T-helper 9 cell (primary cell): ENCODE data around the gene C19orf44.
"Not testable (repeated sequence)": the region's sequence is repeated elsewhere in the genome, so short reads cannot be mapped to it uniquely, and the experiment has no call there.

Experiments used
- DNase-seq: peaks from one replicate; pipeline ENCODE4 v3.0.0-alpha.2; 2020

Gene C19orf44

DNA sequence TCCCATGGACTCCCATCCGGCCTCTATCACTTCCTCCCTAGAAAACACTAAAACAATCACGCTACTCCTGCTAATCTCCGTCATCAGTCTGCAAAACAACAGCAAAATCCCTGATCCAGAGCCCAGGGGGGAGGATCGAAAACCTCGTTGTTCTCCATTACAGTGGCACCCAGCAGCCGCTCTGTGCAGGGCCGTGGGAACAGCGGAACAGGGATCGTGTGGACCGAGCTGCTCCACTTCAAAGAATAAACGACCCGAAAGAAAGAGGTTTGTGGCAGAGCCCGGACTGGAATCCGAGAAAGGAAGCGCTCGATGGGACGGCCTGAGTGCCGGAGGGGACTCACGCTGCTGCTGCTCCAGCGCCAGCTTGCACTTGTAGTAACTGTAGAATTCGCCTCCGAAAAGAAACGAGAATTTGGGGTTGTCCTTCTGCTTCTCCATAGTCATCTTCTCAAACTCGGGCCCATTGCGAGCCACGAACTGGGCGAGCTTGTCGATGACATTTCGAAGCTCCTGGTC lies 45.4 kb downstream of the C19orf44 start:
- no peak for DNase-seq

DNA sequence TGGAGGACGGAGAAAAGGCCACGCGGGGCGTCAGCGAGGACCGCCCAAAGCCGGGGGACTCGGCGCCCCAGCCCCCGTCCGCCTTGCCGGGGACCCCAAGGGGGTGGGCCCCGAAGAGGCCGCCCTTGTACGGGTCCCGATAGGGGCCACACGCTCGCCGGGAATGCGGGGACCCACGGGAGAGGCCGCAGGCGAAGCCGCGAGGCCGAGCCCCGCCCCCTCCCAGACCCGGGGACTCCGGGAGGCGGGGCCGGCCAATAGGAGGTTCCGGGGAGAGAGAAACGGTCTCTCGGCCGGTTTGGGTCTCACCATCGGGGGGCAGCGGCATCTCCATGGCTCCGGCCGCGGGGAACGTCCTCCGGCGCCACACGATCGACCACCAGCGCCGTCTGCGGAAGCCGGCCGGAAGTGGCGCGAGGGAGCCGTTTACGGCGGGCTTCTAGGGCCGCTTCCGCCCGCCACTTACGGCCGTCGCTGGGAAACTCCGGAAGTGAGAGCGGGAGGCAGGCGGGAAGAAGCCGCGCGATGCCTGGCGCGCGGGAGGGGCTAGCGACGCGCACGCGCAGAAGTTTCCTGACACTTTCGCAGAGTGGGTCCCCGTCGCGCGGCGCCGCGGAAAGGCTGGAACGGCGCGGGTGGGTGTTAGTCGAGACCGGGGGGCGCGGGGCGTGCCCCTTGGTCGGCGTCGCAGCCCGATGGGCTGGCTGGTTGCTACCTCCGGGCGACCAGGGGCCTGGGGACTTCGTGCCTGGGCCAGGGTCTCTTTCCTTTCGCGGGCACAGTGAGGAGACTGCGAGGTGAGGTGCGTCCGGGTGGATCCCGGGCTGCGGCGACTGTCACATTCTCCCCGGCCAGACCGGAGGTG lies 46.1 kb downstream of the C19orf44 start, which contains the start of gene CHERP:
CHERP (minus strand) TSS at position 393 of the 865 bp plus-strand sequence; CDS start at position 334, 59 bp downstream.
- peak; percentile 94 for DNase-seq

DNA sequence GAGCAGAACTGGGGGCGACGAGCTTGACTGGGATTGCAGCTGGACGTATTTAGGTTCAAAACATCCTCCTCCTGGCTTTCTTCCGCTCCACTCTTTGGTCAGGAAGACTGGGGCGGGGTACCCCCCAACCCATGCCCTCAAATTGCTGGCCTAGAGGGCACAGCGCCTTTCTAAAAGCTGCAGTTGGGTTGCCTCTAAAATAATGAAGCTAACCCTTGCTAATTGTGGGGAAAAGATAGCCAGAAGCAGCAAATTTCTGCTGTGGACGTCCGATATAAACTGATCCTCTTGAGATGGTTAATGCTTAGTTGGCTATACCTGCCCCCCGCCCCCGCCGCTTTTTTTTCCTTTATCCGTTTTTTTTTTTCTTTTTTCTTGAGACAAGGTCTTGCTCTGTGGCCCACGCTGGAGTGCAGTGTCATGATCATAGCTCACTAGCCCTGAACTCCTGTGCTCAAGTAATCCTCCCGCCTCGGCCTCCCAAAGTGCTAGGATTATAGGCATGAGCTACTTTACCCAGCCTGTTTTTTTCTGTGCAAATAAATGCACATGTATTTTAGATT lies 46.8 kb downstream of the C19orf44 start:
- no peak for DNase-seq

DNA sequence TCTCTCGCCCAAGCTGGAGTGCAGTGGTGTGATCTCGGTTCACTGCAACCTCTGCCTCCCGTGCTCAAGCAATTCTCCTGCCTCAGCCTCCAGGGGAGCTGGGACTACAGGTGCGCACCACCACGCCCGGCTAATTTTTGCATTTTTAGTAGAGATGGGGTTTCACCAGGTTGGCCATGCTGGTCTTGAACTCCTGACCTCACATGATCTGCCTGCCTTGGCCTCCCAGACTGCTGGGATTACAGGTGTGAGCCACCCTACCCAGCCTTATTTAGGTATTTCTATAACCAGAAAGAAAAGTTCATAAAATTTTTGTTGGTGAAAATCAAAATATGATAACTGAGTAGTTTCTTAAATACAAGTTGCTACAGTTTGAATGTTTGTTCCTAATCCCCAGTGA lies 47.5 kb downstream of the C19orf44 start:
- not testable (repeated sequence) for DNase-seq

DNA sequence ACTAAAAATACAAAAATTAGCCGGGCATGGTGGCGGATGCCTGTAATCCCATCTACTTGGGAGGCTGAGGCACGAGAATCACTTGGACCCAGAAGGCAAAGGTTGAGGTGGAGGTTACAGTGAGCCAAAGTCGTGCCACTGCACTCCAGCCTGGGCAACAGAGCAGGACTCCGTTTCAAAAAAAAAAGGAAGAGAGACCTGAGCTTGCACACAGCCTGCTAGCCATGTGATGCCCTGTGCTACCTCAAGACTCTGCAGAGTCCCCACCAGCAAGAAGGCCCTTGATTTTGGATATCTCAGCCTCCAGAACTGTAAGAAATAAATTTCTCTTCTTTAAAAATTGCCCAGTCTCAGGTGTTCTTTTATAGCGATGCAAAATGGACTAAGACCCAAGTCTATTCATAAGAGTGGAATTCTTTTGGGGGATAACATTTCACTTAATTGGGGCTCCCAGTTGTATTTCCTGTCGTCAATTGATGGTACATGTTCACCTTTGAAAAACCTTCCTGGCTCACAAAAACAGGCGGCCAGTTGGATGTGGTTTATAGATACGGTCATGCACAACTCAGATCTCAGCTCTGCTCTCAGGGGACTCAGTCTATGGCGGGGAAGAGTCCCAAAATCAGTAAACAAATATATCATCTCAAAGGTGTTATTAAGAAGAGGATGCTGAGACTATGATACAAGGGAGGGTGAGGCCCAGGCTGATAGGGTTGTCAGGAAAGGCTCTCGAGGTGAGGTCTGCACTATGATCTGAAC lies 48.5 kb downstream of the C19orf44 start:
- DNase-seq, result no peak

DNA sequence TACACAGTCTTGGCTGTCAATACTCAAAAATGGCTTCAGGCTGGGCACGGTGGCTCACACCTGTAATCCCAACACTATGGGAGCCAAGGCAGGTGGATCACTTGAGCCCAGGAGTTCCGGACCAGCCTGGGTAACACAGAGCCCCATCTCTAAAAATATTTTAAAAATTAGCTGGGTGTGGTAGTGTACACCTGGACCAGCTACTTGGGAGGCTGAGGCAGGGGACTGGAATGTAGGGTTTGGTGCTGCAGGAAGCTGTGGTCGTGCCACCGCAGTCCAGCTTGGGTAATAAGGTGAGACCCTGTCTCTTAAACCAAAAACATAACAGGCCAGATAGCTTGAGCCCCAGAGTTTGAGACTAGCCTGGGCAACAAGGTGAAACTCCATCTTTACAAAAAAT lies 52.8 kb downstream of the C19orf44 start:
- no peak for DNase-seq

DNA sequence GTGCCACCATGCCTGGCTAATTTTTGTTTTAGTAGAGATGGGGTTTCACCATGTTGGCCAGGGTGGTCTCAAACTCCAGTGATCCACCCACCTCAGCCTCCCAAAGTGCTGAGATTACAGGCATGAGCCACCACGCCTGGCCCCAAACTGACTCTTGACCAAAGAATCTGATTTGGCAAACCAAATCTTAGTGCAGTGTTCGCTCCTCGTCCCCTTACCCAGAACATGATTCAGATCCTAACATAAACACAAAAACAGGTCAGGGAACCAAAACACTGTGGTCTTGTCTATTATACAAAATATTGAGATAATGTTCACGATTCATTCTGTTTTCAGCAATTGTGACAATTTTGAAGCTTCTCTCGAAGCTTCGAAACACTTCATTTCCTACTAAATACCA lies 55.7 kb downstream of the C19orf44 start:
- not testable (repeated sequence) for DNase-seq

DNA sequence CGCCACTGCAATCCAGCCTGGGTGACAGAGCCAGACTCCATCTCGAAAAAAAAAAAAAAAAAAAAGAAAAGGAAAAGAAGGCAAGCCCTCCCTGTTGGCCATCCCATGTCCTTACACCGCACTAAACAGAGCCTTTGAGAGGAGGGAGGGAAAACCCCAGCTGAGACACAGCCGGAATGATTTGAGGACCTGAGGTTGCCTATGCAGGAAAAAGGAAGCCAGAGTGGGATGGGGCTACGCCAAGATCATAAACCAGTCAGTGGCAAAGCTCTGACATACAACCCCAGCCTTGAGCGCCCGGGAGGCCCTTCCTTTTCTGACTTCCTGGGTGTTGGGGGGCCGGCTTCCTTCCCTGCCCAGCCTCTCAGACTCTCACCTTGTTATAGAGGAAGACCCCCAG lies 58.6 kb downstream of the C19orf44 start:
- DNase-seq, result no peak

DNA sequence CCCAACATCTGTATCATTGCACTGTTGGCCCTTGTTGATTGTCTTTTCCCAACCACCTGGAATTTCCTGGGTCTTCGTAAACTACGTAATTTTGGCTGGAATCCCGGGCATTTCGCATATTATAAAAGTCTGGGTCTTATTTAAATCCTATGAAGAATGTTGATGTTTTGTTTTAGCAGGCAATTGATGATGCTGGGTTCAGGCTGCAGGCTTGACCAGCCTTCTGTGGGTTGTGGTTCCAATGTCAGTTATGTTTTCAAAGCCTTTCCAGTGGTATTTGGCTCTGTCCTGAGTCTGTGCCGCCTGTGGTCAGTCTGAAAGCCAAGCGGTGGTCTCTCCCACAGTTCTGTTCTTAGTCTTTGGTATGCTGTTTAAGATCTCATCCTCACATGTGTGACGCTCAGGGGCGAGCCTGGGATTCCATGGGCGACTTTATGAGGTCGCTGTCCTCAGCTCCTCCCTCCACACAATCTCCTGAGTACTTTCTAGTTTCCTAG lies 63.6 kb downstream of the C19orf44 start:
- no peak for DNase-seq

DNA sequence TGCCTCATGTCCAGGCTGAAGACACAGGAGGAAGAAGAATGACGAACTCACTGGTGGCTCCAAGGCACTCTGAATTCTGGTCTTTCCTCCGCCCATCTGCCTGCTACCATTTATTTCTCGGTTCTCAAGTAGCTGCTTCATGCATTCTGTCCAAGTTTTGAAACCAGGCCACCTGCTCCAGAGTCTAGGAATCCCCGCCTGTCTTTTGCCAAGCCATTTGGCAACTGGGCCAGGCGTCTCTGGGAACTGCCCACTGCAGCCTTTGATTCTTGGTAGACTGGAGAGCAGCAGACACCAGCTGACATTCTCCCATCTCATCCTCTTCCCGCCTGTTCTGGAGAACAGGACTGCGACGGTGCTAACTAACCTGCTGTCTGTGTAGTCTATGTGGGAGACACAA lies 65.2 kb downstream of the C19orf44 start:
- no peak for DNase-seq

DNA sequence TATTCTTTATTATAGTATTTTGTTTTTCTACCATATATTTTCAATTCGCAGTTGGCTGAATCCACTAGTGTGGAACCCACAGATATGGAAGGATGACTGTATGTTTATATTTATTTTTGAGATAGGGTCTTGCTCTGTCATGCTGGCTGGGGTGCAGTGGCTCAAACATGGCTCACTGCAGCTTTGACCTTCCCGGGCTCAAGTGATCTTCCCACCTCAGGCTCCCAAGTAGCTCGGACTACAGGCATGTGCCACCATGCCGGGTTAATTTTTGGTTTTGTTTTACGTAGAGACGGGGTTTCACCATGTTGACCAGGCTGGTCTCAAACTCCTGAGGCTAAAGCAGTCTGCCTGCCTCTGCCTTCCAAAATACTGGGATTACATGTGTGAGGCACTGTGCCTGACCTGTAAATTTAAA lies 66.4 kb downstream of the C19orf44 start:
- no peak for DNase-seq

DNA sequence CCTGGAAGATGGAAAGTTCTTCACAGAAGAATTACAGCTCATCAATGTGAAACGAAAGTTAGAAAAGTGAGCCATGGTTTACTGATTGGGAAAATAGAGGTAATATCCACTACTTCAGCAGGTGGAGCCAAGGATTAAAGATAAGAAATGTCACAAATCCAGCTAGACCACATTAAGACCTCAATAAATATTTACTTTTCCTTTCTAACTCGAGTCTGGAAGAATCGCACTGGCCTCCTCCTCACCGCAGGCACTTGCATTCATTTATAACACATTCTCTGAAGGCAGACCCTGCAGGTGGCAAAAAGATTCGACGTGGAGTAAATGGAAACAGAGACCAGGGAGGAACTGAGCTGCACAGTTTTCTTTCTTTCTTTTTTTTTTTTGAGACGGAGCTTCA lies 68.6 kb downstream of the C19orf44 start:
- DNase-seq, result no peak

DNA sequence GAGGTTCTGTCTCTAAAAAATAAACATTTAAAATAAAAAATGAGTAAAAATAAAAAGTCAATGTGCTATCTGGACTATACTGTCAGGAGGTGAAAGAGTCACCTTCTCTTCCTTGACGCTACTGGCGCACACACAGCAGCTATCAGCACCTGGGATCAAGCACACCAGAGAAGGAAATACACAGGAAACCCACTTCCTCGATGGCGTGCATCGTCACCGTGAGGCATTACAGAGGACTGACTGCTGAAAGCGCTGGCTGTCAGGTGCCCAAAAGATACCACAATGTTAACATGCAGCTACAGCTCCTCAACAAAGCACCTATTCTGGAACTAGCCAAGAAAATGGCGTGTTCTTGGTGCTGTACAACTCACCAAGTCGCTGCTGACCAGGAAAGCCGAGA lies 70.0 kb downstream of the C19orf44 start:
- DNase-seq, result peak; percentile 76

DNA sequence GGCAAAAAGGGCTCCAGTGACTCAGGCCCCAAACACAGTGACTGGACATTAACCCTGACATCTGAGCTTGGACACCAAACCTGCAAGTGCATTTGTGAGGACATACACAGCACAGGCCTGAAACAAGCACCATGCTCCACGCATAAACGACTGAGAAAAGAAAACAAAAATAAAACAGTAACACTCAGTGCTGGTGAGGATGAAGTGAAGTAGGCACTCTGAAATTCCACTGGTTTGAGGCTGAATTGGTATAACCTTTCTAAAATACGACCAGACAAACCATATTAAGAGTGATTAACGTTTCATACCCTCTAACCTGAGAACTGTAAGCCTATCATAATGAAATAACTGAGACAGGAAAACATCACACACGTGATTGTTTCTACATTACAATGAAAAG lies 70.5 kb downstream of the C19orf44 start:
- DNase-seq, result no peak

DNA sequence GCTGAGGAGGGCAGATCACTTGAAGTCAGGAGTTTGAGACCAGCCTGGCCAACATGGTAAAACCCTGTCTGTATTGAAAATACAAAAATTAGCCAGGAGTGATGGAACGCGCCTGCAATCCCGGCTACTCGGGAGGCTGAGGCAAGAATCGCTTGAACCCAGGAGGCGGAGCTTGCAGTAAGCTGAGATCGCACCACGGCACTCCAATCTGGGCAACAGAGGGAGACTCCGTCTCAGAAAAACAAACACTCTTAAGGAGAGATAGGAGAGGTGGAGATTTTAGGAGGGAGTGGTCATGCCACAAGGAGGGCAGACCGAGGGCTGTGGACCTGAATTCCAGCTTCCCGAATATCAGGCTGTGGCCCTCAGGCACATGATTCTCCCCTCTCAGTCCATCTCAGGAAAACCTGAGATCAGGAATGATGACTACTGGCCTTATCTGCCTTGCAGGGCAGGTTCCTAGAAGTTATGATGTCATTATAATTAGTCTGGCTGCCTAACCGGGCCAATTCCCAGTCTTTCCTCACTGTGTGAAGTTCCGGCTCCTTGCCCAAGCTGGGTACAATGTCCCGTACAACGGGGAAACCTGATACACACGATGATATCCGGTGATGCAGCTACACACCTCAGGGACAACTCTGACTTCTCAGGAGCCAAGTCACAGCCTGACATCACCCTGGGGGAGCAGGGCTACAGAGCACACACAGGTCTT lies 73.6 kb downstream of the C19orf44 start:
- no peak for DNase-seq
